ENCODE data around the gene TMEM132C.
"Not testable (repeated sequence)": the region's sequence is repeated elsewhere in the genome, so short reads cannot be mapped to it uniquely, and the experiment has no call there.

The TMEM132C gene

DNA sequence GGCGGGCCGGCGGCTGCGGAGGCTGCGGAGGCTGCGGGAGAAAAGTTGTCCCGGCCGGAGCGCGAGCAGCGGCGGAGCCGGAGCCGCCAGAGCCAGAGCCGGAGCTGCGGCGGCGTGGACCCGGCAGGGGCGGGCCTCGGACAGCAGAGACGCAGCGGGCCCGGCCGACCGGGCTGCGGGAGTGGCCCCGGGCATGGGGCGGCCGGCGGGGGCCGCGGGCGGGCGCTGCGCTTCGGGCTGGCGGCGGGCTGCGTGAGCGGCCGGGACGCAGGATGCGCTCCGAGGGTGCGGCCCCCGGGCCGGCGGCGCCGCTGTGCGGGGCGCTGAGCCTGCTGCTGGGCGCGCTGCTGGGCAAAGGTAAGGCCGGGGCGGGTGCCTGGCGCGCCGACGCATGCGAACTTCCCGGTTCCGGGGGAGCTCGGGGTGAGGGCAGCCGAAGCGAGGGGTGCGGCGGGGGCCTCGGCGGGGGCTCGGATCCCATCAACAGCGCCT is at the start of gene TMEM132C:
Gene TMEM132C (plus strand): TSS at position 40 of the 492 bp plus-strand sequence. CDS start 233 bp downstream, at position 273.
- DNase-seq, result no peak

DNA sequence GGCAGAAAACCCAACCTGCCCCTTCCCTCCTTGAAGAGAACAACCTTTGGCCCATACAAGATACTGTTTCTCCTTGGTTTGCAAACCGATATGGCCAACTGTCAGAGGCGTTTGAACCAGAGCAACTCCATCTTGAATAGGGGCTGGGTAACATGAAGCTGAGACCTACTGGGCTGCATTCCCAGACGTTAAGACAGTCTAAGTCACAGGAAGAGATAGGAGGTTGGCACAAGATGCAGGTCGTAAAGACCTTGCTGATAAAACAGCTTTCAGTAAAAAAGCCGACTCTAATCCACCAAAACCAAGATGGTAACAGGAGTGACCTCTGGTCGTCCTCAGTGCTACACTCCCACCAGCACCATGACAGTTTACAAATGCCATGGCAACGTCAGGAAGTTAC is 42.7 kb upstream of the TMEM132C start:
- no peak for DNase-seq

DNA sequence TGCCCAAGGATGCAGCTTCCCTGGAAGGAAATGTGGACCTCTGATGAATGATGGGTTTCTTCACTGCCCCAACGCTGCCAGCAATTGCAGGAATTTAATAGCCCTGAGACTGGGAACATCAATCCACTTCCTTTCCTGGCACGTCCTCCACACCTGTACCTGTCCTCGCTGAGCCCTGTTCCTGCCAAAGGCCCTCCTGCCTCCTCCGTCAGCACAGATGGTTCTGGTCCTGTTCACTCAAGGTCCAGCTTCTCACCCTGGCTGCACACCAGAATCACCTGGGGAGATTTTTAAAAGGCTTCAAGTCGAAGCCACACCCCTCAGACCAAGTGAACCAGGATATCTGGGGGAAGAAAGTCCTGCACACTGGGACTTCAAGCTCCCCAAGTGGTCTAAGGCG is 38.4 kb upstream of the TMEM132C start:
- no peak for DNase-seq

DNA sequence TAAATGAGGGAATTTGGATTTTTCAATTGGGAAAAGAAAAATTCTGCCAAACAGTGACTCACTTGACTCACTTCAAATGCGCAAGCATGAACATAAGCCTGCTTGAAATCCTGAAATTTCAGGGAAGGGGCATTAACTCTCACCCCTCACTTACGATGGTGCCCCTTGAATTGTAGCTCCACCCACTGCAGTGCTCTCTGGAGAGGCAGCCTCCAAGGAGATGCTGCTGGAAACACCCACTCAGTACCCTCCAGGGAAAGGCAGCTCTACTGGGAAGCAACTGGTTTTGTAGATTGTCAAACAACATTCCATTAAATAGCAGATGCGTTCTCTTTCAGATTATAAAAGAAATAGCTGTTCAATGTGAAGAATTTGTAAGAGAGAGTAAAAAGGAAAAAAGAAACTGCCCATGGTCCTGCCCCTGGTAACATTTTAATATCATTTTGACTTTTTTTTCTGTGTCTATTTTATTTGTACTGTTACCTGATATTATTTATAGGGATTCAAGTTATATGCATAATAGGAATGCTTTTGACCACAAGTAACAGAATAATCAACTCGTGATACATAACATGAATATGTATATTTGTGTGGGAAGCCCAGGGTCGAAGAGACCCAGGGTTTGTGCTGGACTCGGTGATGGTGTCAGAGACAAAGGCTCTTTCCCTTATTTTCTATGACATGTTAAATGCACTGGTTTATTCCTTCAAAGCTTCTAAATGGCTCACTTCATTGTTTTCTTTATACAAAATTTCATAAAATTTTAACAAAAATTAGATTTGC is 31.1 kb upstream of the TMEM132C start:
- no peak for DNase-seq

DNA sequence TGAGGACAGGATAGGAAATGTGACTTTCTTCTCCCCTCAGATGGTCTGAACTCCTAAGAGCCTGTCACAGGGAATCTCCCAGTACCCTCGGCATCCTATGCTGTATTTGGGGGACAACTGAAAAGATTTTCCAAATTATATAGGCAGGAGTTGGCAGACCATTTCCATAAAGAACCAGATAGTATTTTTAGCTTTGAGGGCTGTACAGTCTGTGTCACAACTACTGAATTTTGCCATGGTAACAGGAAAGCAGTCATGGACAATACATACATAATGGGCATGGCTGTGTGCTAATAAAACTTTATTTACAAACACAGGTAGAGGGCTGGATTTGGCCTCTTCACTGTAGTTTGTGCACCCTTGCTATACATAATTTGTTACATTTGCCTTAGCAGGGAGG is 30.4 kb upstream of the TMEM132C start:
- DNase-seq, result no peak

DNA sequence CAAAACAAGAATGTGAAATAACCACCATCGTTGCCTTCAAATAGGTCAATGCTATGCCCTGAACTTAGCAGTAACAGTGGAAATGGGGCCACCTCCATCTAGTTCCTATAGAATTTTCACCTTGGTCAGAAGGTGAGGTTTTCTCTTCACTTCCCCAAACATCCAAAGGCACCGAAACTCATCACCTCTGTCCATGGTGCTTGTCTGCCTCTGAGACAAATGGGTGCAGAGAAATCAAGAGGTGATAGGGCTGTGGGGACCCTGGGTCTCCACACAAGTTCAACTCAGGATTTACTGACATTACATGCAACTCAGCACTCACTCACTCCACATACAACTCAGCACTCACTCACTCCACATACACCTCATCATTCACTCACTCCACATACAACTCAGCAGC is 26.2 kb upstream of the TMEM132C start:
- no peak for DNase-seq

DNA sequence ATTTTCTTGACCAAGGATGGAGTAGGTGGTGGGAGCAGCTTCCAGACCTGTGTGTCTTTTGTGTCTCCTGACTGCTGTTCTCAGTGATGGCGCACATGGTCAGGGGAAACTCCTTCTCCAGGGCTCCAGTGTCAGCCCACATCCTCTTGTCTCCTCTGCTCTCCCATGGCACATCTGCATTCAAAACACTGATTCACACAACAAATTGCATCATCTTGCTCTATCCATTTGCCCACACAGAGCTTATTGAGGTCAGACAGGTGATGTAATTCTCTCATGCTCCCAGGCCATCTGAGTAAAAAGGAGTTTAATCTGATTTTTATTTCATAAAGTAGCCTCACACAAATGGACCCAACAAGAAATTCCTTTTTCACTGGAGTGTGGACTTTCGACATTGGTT is 21.8 kb upstream of the TMEM132C start:
- DNase-seq, result no peak

DNA sequence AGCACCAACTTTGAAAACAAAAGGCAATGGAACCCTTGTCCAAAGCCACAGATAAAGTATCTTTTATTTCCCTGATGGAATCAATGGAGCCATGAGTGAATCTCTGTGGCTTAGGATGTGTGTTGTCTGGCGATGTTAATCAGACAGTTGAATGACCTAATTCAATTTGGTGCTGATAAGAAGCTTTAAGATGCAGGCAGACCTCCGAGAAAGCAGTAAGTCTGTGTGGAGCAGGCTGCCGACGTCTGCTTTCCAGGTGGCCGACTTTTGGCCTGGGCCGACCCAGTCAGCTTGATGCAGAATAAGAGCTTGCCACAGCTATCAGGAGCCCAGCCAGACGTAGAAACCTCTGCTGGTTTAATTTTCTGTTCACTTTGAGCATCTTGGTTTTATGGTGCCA is 21.1 kb upstream of the TMEM132C start:
- DNase-seq, result no peak

DNA sequence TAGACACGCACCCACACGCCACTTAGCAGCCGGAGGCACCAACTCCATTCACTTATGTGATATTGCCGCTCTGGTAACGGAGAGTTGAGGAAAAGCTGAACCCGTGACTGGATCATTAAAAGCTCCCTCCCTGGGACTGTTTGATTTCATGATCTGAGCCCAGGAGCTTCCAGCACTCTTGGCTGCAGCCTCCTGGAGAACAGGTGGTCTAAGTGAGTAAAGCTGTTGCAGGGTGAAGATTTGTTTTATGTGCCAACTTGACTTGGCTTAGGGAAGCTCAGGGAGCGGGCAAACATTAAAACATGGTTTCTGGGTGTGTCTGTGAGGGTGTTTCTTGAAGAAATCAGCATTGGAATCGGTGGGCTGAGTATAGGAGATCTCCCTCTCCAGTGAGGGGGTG is 16.9 kb upstream of the TMEM132C start:
- no peak for DNase-seq

DNA sequence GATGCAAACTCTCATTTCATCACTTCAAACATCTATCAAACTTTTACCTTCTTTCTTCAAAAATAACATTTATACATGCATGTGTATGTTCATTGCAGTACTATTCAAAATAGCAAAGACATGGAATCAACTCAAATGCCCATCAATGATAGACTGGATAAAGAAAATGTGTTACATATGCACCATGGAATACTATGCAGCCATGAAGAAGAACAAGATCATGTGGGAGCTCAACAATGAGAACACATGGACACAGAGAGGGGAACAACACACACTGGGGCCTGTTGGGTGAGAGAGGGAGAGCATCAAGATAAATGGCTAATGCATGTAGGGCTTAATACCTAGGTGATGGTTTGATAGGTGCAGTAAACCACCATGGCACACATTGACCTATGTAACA is 13.1 kb upstream of the TMEM132C start:
- not testable (repeated sequence) for DNase-seq

DNA sequence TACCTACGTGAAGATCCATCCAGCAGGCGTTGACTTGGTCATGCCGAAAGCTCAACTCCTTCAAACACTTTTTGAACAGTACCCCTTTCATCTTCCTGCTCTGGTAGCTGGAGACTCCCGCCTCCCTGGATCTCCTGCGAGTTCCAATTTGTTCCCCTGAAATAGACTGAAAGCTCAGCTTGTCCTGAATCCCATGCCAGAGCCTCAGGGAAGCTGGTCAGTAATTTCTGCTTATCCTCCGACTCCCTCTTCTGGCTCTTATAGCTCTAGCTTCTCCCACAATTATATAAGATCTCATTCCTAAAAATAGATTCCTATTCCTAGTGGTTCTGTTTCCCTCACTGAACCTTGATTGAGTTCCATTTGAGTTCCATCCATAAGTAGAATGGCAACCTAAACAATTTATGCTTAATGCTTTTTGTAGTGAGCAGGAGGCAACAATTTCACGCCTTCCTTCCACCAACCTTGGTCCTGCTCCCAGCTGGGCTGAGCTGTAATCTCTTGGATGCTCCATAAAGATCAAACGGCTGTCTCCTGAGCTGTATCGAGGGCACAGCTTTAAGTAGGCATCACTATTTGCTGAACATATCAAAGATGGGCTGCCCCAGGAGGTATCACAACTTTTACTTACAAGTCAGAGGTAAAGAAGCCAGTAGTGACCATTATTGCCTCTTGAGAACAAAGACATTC is 8.0 kb upstream of the TMEM132C start:
- DNase-seq, result no peak

DNA sequence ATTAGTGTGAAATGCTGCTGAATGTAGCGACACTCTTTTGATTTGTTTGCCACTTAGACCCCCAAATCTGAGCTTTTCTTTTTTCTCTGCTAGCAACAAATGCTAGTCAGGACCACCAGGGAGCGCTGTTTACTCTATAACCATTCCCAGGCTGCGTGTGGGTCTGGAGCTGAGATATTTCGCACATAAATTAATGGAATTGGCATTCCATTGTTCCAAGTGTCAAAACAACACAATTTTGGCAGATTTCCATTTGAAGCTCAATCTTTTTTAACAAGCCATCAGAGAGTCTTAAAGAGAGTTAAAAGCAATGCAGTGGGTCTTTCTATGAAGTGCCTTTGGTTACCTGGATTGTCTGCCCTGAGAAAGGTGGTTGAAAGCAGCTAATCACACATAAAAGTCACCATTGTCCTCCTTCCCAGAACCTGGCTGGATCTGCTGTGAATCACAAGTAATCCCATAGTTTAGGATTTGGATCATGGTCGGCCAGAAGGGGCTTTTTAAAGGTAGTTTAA is 7.4 kb upstream of the TMEM132C start:
- no peak for DNase-seq

DNA sequence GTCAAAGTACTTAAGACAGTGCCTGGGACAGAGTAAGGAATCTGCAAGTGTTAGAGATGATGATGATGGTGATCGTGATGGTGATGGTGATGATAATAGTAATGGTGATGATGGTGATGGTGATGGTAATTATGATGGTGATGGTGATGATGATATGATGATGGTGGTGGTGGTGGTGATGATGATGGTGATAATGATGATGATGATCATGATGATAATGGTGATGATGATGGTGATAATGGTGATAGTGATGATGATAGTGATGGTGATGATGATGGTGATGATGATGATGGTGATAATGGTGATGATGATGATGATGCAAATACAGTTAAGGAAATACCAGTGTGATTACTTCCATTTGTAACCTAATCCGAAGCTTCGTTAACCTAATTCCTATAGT is 5.2 kb upstream of the TMEM132C start:
- DNase-seq, result no peak

DNA sequence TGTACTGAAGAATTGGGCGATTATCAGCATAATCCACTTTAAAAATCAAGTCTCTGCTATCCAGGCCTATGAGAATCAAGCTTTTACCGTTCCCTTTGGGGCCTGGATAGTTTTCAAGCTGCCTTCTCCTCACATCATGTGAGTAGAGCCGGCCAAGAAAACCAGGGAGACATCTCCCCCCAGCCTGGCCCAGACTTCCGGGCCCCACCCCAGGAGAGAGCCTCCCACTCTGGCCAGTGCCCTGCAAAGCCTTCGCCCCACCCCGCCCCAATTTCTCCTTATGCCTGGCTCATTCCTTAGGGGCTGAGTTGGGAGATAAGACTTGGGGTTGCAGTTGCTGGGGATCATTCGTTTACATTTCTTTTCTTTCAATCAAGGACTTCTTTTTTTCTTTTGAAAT is 1.4 kb upstream of the TMEM132C start:
- DNase-seq, result no peak

DNA sequence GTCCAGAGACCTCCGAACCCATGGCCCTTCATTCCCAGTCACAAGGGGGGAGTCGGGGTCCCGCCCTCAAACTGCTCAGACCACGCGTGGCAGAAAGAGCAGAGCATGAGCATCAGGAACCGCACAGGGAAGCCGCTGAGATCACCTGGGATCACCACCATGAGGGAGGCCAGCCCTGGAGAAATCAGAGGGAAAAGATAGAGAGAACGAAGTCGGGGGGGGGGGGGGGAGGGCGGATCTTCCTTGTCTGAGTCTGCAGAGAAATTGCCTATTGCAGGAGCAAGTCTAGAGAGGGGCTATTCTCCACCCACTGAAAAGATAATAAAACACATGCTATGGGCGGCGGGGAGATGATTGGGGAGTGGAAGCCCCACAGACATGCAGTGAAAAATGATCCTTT is 884 bp upstream of the TMEM132C start:
- DNase-seq, result no peak

DNA sequence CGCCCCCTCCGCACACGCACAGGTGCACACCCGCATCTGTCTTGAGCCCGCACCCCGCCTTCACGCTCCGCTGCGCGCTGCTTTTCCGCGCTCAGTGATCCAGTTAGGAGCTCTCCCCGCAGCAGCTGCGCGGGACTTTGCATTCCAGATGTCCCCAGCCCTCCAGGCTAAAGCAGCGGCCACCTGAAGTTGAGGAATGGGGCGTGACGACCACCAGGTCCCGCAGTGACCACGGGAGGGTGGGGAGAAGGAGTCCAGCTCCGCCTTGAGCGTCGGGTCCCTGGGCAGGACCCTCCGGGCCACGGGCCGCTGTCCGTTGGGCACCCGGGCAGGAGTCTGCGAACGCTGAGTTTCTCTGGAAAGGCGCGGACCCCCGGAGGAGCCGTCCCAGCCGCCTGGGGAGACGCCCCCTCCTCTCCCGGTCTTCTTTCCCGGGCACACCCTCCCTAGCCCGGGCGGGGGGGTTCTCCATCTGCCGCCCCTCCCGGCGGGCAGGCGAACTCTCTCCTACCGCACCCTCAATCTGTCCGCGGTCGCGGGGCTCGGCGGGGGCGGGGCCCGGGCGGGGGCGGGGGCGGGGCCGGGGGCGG is 334 bp upstream of the TMEM132C start:
- DNase-seq, result no peak

DNA sequence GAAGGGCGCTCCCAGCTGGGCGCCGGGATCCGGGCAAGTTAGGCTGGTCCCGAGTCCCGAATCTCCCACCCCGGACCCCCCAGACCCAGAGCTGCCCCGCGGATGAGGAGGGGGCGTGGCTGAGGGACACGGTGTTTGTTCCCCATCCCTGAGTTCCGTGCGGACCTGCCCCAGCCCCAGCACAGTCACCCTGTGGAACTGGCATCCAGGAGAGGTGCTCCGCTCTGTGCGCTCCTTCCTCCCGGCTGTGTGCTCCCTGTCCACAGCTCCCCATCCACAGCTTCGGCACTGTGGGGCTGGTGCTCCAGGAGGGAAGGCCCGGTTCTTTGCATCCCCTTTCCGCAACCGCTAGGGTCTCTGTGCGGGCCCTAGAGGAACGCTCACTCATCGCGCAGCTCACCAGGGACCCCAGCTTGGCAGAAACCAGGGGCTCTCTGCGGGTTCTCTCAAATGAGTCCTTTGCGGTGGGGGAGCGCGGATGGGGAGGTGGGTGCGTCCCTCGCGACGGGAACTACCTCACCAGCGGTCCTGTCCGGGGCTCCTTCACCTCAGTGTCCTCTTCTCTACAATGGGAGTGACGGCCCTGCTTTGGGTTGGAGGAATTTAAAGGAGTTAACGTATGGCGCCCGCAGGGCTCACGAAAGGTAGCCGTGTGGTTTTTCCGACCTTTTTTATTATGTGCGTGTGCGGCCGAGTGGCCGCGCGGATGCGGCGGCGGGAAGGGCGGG is 845 bp downstream of the TMEM132C start:
- DNase-seq, result no peak

DNA sequence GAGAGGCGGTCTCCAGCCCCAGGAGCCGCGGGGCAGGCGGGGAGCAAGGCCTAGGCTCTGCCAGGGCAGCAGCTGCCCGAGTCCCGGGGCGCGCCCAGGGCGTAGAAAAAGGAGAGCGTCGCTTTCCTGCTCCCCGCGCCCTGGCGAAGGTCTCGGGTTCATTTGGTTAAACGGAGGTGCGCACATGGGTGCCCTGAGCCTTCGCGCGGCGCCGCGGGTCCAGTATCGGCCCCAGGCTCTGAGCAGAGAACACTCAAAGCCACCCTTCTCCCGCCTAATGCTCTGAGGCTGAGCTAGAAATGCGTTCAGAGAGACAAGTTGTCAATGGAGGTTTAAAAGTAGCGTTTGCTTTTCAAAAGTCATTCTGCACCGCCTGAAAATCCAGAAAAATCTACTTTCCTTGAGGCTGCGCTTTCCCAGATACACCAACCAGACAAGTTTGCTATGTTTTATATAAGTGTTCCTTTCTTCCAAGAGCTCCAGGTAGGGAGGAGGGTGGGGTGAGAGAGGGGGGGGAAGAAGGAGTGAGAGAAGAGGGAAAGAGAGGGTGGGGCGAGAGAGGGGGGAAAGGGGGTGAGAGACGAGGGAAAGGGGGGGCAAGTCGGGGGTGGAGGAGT is 1.5 kb downstream of the TMEM132C start:
- no peak for DNase-seq

DNA sequence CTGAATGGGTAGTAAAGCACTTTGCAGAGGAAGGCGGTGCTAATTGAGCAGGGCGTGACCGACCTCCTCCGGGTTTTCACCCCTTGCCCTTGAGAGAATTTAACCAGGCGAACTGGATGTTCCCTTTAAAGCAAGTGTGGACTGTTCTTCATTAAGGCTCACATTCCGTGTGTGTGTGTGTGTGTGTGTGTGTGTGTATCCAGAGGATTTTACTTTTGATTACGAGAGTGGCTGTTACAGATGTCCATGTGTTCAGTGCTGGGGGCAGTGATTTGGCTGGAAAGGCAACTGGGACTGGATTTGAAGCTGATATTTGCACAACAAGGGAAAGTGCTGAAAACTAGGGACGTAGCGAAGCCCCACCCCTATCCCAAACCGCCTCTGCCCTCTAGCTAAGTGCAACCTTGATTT is 2.2 kb downstream of the TMEM132C start:
- DNase-seq, result no peak

DNA sequence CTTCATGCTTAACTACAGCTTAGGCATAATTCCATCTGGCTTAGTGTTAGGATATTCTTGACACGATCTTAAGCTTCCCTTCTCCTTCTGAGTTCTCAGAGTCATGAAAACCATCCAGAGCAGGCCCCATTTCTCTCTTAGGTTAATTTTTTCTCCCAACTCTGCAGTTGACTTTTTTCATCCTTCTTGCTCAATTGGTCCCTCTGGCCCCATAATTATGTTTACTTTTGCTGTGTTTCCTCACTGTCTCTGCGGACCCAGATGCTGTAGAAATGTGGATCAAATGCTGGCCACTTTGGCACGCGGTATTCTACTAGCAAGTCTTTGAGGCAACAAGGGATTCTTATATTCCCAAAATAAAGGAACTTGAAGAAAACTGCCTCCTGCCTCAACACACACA is 9.5 kb downstream of the TMEM132C start:
- DNase-seq, result no peak

DNA sequence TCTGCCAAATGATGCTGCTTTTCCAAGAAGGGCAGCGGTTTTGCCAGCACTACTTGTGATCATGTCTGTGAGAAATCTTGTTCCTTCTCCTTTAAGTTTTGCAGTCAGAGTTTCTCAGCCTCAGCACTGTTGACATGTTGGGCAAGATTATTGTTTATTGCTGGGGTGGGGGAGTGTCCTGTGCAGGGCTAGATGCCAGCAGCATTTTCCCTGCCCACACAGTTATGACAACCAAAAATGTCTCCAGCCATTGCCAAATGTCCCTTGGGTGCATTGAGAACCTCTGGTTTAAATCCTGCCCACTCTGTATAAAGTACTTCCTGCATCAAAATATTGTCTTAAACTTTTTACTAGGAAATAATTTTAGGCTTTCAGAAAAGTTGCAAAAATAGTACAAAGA is 20.0 kb downstream of the TMEM132C start:
- DNase-seq, result no peak

DNA sequence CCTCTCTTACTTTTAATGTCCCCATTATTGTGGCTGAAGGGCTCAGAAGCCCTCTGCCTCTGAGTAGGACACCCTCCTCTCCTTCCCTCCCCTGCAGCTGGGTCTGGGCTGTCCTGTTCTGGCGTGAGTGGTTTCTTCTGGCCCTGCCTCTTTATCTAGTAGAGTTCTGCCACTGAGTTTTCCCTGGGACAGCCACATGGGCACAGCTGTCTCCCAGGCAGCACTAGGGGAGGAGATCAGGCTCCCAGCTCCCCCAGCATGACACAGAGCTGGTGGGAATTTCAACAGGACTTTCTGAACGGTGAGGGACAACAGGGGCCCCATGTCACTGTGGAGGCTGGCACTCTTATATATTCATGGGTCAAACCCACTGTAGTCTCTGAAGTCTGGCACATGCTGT is 21.4 kb downstream of the TMEM132C start:
- DNase-seq, result no peak

DNA sequence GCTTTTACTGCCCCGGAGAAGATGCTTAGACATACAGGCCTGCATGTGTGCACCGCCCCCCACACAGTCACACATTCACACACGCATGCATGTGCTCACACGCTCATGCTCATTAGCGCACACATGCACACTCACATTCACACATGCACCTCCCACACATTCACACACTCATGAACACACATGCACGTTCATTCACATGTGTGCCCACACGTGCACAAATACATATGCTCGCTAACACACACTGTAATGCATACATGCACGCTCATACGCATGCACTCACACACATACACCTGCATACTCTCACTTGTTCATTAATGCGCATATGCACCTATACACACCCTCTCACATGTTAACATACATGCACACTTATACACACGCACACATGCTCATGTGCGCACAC is 21.9 kb downstream of the TMEM132C start:
- DNase-seq, result no peak

All from cerebellar nuclear complex (tissue), 1 donor.